Subcutaneous adipose tissue (tissue), 4 donors: ENCODE results near the gene PSMA4. TPM values are rescaled to one million over a fixed set of nuclear protein-coding genes. Genes with fewer than 3 reads are reported as not detected.

ENCODE experiments used
- total RNA-seq, 4 donors: library from RNA; depleted of rRNA; stranded (reverse); fragments of >200 nt; gene quantifications; one replicate each; pipeline ENCODE4 v1.1.0, GENCODE V29; 2016
- TF ChIP-seq, protein P1 (sequence below): fragments of 450-650 bp; IDR thresholded peaks from one replicate; pipeline ENCODE4 v1.5.1; 2016; ENCODE audit warnings: low read depth, mild to moderate bottlenecking, control low read depth, antibody characterized with exemption, moderate library complexity

PSMA4 gene
- total RNA-seq, 4 donors from 2014 or later = 126 to 231 (median 127) TPM

DNA sequence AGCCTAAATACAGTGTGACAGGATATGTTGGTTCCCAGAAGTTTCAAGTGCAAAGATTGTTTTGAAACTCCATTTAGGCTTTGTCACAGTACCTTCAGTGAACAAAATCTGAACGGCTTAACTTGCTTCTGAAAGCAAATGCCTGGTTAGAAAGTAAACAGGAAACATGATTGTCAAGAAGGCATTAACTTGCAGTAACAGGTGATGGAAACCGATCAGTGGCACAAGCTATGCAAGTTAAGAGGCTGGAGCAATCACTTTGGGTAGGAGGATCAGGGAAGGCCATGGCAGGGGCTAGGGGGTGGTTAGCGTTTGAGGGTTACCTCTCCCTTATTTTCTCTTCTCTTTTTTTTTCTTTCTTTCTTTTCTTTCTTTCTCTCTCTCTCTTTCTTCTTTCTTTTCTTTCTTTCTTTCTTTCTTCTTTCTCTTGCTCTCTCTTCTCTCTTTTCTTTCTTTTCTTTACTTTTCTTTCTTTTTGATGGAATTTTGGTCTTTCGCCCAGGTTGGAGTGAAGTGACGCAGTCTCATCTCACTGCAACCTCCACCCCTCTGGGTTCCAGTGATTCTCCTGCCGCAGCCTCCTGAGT lies 30.4 kb upstream of the PSMA4 start:
- TF ChIP-seq, protein P1, sequence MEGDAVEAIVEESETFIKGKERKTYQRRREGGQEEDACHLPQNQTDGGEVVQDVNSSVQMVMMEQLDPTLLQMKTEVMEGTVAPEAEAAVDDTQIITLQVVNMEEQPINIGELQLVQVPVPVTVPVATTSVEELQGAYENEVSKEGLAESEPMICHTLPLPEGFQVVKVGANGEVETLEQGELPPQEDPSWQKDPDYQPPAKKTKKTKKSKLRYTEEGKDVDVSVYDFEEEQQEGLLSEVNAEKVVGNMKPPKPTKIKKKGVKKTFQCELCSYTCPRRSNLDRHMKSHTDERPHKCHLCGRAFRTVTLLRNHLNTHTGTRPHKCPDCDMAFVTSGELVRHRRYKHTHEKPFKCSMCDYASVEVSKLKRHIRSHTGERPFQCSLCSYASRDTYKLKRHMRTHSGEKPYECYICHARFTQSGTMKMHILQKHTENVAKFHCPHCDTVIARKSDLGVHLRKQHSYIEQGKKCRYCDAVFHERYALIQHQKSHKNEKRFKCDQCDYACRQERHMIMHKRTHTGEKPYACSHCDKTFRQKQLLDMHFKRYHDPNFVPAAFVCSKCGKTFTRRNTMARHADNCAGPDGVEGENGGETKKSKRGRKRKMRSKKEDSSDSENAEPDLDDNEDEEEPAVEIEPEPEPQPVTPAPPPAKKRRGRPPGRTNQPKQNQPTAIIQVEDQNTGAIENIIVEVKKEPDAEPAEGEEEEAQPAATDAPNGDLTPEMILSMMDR = no peak

DNA sequence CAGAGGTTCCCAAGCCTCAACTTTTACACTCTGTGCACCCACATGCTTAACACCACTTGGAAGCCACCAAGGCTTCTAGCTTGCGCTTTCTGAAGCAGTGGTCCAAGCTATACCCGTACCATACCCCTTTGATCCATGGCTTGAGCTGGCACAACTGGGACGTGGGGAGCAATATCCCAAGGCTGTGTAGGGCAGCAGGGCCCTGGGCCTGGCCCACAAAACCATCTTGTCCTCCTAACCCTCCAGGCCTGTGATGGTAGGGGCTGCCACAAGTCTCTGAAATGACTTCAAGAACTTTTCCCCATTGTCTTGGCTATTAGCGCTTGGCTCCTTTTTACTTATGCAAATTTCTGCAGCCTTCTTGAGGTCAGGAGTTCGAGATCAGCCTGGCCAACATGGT lies 16.0 kb upstream of the PSMA4 start:
- TF ChIP-seq, protein P1 = no peak

DNA sequence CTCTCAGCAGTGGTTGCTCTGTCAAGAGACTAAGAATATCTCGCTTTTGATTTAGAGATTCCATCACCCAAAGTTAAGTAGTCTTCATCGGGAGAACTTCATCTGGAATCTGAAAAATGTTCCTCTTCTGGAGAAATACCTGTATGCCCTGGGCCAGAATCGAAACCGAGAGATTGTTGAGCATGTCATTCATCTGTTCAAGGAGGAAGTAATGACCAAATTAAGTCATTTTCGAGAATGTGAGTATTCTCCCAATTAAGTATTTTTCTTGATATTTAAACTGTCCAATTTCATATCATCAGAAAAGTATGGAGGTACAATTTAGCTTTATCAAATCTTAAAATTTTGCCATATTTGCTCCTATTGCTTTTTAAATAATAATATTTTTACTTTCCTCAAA lies 12.9 kb upstream of the PSMA4 start:
- TF ChIP-seq, protein P1 = no peak

DNA sequence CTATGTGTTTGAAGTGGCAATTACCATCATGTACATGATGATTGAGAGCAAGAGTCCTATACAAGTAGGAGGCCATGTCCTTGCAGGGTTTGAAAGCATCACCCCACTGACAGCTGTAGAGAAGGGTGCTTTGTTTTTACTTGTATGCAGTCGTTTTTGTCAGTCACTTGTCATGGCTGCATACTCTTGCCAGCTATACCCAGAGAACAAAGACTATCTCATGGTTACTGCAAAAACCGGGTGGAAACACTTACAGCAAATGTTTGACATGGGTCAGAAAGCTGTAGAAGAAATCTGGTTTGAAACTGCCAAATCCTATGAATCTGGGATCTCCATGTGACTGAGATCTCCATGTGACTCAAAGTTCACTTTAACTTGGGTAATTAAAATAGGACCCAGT lies 6.9 kb upstream of the PSMA4 start:
- TF ChIP-seq, protein P1 = no peak

DNA sequence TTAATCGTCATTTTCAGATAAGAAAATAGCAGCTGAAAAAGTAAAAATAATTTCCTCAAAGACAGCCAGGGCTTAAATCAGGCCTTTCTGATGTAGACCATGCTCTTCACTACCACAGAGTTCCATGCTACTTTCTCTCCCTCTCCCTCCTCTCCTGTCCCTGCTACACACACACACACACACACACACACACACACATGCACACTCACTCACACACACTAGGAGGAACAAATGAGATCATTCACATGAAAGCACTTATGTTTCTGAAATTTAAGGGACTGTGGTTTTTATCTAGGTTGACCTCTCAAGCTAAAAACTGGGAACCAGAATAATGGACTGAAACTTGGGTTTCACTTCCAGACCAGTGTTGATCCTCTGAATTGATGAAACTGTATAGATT lies 4.1 kb upstream of the PSMA4 start:
- TF ChIP-seq, protein P1 = no peak

DNA sequence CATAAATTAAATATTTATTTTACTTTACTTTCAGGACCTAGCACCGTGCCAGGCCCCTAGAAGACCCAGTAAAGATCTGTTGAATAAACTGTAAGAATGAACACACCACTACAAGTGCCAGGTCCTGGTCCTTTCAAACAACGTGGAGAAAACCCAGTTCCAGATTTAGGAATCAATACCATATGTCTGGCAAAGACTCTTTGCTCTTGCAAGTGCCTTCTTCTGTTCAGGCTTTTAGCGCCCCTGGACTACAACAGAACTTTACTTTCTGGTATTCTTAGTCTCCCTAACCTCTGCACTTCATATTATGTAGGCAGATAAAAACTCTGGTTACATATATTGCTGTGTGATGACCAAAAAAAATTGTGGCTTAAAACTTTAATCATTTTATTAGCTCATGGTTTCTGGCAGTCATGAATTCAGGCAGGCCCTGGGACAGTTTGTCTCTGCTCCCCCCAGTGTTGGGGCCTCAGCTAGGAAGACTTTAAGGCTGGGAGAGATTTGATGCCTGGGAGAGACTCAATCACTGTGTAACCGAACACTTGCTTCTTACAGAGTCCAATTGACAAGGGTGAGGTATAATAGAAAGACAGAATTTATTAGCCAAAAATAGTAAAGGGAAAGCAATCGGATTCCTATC lies 2.9 kb upstream of the PSMA4 start:
- TF ChIP-seq, protein P1 = no peak

DNA sequence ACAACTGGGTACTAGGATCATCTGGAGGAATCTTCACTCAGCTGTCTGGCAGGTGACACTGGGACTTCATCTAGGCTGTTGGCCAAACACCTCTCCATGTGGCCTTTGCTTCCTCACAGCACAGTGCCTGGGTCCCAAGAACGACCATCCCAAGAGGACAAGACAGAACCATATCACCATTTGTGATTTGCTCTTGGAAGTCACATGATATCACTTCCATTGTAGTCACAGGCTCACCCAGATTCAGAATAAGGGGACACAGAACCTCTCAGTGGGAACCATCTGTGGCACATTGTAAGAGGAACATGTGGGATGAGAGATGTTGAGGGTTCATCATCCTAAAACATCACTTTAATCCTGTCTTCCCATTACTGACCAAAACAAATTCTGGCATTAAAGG lies 1.9 kb upstream of the PSMA4 start:
- TF ChIP-seq, protein P1 = no peak
